ENCODE measurements around the gene DNAJC5.
"Not testable (repeated sequence)": the region's sequence is repeated elsewhere in the genome, so short reads cannot be mapped to it uniquely, and the experiment has no call there.

DNAJC5 gene

GRCh38 chr20:63955827-63956663 is 61.1 kb downstream of the DNAJC5 start, which contains the start of gene UCKL1:
UCKL1 (minus strand) TSS chr20:63956416; CDS start chr20:63956372, 44 bp downstream.
- peak; percentile 92 for DNase-seq (ENCODE audit: low read depth)

- DNase-seq (ENCODE audit: low read depth): no peak
Observed at GRCh38 chr20:63956664-63957003, 61.7 kb downstream of the DNAJC5 start.

GRCh38 chr20:63957004-63957689 is 62.2 kb downstream of the DNAJC5 start:
- DNase-seq (ENCODE audit: low read depth): peak; percentile 55

- no peak for DNase-seq (ENCODE audit: low read depth)
Observed at GRCh38 chr20:63957690-63958441, 62.9 kb downstream of the DNAJC5 start.

- DNase-seq (ENCODE audit: low read depth): no peak
Observed at GRCh38 chr20:63958471-63958870, 63.5 kb downstream of the DNAJC5 start.

GRCh38 chr20:63958964-63959698 is 64.2 kb downstream of the DNAJC5 start:
- no peak for DNase-seq (ENCODE audit: low read depth)

GRCh38 chr20:63959699-63960075 is 64.8 kb downstream of the DNAJC5 start:
- DNase-seq (ENCODE audit: low read depth): no peak

GRCh38 chr20:63960654-63961621 is 66.0 kb downstream of the DNAJC5 start:
- DNase-seq (ENCODE audit: low read depth): not testable (repeated sequence)

GRCh38 chr20:63961664-63962425 is 66.9 kb downstream of the DNAJC5 start:
- DNase-seq (ENCODE audit: low read depth): no peak

GRCh38 chr20:63962426-63963347 is 67.8 kb downstream of the DNAJC5 start:
- DNase-seq (ENCODE audit: low read depth): no peak

GRCh38 chr20:63963348-63963741 is 68.4 kb downstream of the DNAJC5 start:
- no peak for DNase-seq (ENCODE audit: low read depth)

- no peak for DNase-seq (ENCODE audit: low read depth)
Observed at GRCh38 chr20:63963784-63964301, 68.9 kb downstream of the DNAJC5 start.

GRCh38 chr20:63964412-63964811 is 69.5 kb downstream of the DNAJC5 start:
- no peak for DNase-seq (ENCODE audit: low read depth)

GRCh38 chr20:63966172-63966943 is 71.4 kb downstream of the DNAJC5 start:
- no peak for DNase-seq (ENCODE audit: low read depth)

GRCh38 chr20:63966944-63967322 is 72.0 kb downstream of the DNAJC5 start:
- no peak for DNase-seq (ENCODE audit: low read depth)

- DNase-seq (ENCODE audit: low read depth): no peak
Observed at GRCh38 chr20:63967330-63968135, 72.6 kb downstream of the DNAJC5 start.
